Activated naive CD8-positive, alpha-beta T cell treated with anti-CD3 and anti-CD28 coated beads, Interleukin-2, amount 10 ng/mL, durations not matched to agents 7 days and 5 days (primary cell): ENCODE data around the gene RHBDL1. TPM values are rescaled to one million over a fixed set of nuclear protein-coding genes. Genes with fewer than 3 reads are reported as not detected.
"Not testable (repeated sequence)": the region's sequence is repeated elsewhere in the genome, so short reads cannot be mapped to it uniquely, and the experiment has no call there.

ENCODE experiments used
- ATAC-seq: fragments of 150-1000 bp; cut with Tn5 transposase; one replicate; pipeline ENCODE4 v1.10.0; 2021; ENCODE audit warnings: low read depth, moderate library complexity
- POLR2A ChIA-PET: fragments of 350-600 bp; sonication (Branson Sonifier 250); formaldehyde crosslinking; loops from one replicate; lab custom pipeline; 2021; ENCODE audit warnings: antibody characterized with exemption; lab: Charles Lee
- DNase-seq: peaks from one replicate; pipeline ENCODE4 v3.0.0; 2021
- H3K27ac Mint-ChIP-seq: one replicate; pipeline ENCODE4 v1.8.0; 2022; ENCODE audit warnings: mild to moderate bottlenecking, mixed read lengths
- H3K27me3 Mint-ChIP-seq: one replicate; pipeline ENCODE4 v1.8.0; 2022; ENCODE audit warnings: mild to moderate bottlenecking, moderate library complexity, mixed read lengths
- H3K36me3 Mint-ChIP-seq: one replicate; pipeline ENCODE4 v1.8.0; 2021; ENCODE audit warnings: mild to moderate bottlenecking, mixed read lengths
- H3K4me1 Mint-ChIP-seq: one replicate; pipeline ENCODE4 v1.8.0; 2021; ENCODE audit warnings: mixed read lengths
- H3K4me3 Mint-ChIP-seq: one replicate; pipeline ENCODE4 v1.8.0; 2022; ENCODE audit warnings: mild to moderate bottlenecking, moderate library complexity, mixed read lengths
- H3K9me3 Mint-ChIP-seq: one replicate; pipeline ENCODE4 v1.8.0; 2021; ENCODE audit warnings: mixed read lengths
- total RNA-seq, 2 experiments: library from RNA; stranded (reverse); gene quantifications; one replicate each; pipeline ENCODE4 v1.2.3, GENCODE V29; 2021

RHBDL1 gene
- total RNA-seq, 2 experiments from 2014 or later: 1.1 to 1.7 TPM

DNA sequence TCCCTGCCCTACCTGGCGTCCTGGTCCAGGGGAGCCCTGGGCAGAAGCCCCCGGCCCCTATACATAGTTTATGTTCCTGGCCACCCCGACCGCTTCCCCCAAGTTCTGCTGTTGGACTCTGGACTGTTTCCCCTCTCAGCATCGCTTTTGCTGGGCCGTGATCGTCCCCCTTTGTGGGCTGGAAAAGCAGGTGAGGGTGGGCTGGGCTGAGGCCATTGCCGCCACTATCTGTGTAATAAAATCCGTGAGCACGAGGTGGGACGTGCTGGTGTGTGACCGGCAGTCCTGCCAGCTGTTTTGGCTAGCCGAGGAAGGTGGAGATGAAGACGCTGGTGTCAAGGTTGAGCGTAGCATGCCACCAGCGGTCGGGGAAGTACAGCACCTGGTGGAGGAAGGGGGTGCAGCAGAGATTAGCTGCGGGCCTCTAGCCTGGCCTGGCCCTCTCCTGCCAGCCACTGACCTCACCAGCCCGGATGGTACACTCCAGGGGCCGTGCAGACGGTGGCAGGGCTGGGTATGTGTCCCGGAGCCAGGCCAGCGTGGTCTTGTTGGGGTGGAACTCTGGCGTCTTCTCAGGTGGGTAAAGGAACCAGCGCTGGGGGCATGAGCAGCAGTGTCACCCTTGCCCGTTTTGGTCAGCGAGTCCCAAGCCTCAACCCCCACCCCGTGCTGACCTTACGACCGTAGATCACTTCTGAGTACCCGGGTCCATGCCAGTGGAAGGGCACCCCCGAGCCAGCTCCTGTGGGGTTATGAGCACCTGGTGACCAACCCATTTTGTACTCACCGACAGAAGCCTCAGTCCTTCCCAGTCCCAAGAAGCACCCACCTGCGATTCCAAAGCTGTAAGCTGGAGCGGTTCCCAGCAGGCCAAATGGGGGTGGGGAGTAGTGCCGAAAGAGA is 7.3 kb downstream of the RHBDL1 start:
- Mint-ChIP-seq H3K9me3 (no peaks in the 10 kb centered on the region), H3K4me3 (peak overlapping the region; percentile 76), H3K36me3 (peaks cover 5% of the 10 kb centered on the region), H3K27ac (peak overlapping the region; percentile 77), H3K4me1 (peaks cover 17% of the 10 kb centered on the region), H3K27me3 (no peaks in the 10 kb centered on the region)
- POLR2A ChIA-PET: interaction anchor here (2.7 to 4.4 kb wide), 2 partner anchors 7 to 13 kb away, joined by 10 to 37 read pairs; partner anchors contain the start of gene WDR24
- DNase-seq (no peak), ATAC-seq (no peak)

DNA sequence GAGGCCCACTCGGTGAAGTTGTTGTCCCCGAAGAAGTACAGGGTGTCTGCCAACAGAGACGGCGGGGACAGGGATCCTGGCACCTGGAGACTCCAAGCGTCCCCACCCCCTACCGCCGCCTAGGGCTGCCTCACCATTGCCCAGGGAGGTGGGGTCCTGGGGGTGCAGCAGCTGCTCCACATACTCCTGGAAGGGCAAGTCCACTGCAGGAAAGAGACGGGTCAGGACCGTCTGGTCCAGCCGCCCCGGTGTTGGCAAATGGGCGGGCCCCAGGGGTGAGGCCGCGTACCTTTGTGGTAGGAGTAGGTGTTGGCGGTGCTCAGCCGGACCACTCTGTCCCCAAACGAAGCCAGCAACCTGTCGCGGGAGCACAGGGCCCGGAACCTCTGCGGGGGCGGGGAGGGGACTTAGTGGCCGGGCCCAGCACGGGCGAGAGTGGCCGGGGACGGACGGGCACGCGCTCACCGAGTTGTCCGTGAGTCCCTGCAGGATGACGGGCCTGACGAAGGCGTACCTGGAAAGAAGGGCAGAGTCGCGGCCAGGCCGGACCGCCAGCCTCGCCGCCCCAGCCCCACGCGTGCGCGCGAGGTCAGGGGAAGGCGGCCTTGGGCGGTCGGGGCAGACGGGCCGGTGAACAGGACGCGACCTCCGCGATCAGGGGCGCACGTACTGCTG is 8.1 kb downstream of the RHBDL1 start:
- no peaks in the 10 kb centered on the region for H3K27me3 Mint-ChIP-seq
- ATAC-seq: no peak
- POLR2A ChIA-PET: interaction anchor here (1.0 to 1.6 kb wide), 3 partner anchors 12 to 95 kb away, joined by 4 to 11 read pairs (median 9); partner anchors contain the start of gene WDR90
- peaks cover 5% of the 10 kb centered on the region for H3K36me3 Mint-ChIP-seq
- peak overlapping the region; percentile 76 for H3K4me3 Mint-ChIP-seq
- peaks cover 17% of the 10 kb centered on the region for H3K4me1 Mint-ChIP-seq
- H3K27ac Mint-ChIP-seq: peak overlapping the region; percentile 77
- no peak for DNase-seq
- H3K9me3 Mint-ChIP-seq: no peaks in the 10 kb centered on the region

DNA sequence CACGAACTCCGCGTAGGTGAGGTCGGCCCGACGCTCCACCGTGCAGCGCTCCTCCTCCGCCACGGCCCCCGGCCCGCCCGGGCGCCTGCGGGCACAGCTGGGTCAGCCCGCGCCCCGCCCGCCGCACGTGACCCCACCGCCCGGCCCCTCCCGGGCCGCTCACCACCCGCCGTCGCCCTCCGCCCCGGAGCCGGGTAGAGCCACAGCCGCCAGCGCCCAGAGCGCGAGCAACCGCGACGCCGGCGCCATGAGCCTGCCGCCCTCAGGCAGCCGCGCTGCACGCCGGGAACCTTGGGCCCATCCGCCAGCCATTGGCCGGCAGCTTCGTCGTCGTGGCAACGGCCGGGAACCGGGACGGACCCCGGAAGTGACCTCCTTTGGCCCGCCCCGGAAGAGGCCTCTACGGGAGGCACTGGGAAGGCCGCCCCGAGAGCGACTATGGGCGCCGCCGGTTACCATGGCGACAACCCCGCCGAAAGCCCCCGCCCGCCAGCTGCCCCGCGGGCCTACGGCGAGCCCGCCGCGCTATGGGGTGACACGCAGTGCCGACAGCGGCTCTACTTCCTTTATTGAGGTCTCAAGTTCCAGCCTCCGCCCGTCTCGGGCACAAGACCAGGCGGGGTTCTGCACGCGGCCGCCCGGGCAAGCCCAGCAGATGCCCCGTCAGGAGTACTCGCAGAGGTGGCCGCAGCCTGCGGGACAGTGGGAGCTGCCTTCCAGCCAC is 8.8 kb downstream of the RHBDL1 start, which contains the start of gene JMJD8:
Gene JMJD8, minus strand, starts transcription at position 264 of the 724 bp plus-strand sequence. Its CDS starts 15 bp downstream, at position 249.
- H3K9me3 Mint-ChIP-seq: no peaks in the 10 kb centered on the region
- H3K4me3 Mint-ChIP-seq: peak within 1 kb of the TSS; percentile 76
- ATAC-seq: peak; percentile 65
- peak; percentile 96 for DNase-seq
- POLR2A ChIA-PET: interaction anchor here (1.0 to 1.6 kb wide), 3 partner anchors 11 to 96 kb away, joined by 4 to 11 read pairs (median 9); partner anchors contain the start of gene WDR90
- H3K4me1 Mint-ChIP-seq: peaks cover 20% of the 10 kb centered on the region
- peak within 1 kb of the TSS; percentile 77 for H3K27ac Mint-ChIP-seq
- peaks cover 5% of the 10 kb centered on the region for H3K36me3 Mint-ChIP-seq
- H3K27me3 Mint-ChIP-seq: no peaks in the 10 kb centered on the region

DNA sequence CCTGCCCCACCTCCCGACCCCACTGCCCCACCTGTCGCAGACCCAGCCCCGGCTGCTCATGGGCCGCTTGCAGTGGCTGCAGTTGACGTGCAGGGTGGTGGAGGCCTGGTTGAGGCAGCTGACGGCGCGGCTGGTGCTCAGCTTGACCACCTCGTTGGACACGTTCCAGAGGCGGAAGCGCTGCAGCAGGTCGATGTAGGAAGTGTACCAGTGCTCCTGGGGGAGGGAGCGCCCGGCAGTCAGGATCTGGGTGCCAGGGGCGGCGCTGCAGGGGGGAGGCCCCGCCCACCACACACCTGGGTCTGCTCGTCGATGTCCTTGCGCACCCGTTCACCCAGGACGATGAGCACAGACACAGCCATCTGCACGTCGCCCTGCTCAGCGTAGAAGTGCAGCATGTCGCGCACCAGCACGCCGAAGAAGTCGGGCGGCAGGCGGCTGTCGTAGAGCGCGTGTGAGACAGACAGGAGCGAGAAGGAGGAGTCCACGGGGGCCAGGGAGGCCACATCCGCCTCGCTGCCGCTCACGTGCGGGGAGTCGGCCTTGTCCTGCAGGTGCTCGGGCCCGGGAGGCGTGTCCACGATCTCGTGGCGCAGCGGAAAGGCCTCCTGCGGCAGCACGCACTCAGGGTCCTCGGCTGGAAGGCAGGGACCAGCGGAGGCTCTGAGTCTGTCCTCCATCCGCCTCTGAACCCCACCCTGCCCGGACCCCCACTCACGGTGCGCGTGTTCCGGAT is 9.7 kb downstream of the RHBDL1 start:
- H3K4me3 Mint-ChIP-seq: no peak overlapping the region
- ATAC-seq (no peak), DNase-seq (no peak)
- H3K27me3 Mint-ChIP-seq: no peaks in the 10 kb centered on the region
- no peak overlapping the region for H3K27ac Mint-ChIP-seq
- no peaks in the 10 kb centered on the region for H3K9me3 Mint-ChIP-seq
- peaks cover 23% of the 10 kb centered on the region for H3K4me1 Mint-ChIP-seq
- peaks cover 5% of the 10 kb centered on the region for H3K36me3 Mint-ChIP-seq
- POLR2A ChIA-PET: interaction anchor here (1.2 to 1.6 kb wide), 2 partner anchors 10 to 36 kb away, joined by 9 to 11 read pairs; partner anchors contain the start of gene WDR90

DNA sequence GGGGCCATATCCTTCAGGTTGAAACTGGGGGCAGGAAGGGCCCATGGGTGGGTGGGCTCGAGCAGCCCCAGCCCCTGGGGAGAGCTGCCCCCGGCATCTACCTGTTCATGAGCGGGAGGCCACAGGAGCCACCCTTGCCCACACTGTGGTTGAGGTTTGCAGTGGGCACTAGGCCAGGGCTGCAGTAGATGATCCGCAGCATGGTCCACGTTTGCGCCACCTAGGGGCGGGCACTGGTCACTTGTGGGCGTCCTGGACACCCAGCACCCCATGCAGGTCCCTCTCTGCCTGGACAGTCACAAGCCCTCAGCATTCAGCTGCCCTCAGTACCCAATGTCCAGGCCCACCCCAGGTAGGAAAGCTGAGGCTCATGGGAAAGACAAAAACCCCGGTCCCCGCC is 10.5 kb downstream of the RHBDL1 start:
- H3K36me3 Mint-ChIP-seq: peaks cover 4% of the 10 kb centered on the region
- DNase-seq: no peak
- H3K9me3 Mint-ChIP-seq: no peaks in the 10 kb centered on the region
- ATAC-seq: no peak
- H3K27me3 Mint-ChIP-seq: no peaks in the 10 kb centered on the region
- POLR2A ChIA-PET: interaction anchor here (0.5 to 0.8 kb wide), 2 partner anchors 27 to 55 kb away, joined by 3 to 4 read pairs; partner anchors contain the start of gene CIAO3
- no peak overlapping the region for H3K27ac Mint-ChIP-seq
- H3K4me1 Mint-ChIP-seq: peaks cover 24% of the 10 kb centered on the region
- H3K4me3 Mint-ChIP-seq: no peak overlapping the region

DNA sequence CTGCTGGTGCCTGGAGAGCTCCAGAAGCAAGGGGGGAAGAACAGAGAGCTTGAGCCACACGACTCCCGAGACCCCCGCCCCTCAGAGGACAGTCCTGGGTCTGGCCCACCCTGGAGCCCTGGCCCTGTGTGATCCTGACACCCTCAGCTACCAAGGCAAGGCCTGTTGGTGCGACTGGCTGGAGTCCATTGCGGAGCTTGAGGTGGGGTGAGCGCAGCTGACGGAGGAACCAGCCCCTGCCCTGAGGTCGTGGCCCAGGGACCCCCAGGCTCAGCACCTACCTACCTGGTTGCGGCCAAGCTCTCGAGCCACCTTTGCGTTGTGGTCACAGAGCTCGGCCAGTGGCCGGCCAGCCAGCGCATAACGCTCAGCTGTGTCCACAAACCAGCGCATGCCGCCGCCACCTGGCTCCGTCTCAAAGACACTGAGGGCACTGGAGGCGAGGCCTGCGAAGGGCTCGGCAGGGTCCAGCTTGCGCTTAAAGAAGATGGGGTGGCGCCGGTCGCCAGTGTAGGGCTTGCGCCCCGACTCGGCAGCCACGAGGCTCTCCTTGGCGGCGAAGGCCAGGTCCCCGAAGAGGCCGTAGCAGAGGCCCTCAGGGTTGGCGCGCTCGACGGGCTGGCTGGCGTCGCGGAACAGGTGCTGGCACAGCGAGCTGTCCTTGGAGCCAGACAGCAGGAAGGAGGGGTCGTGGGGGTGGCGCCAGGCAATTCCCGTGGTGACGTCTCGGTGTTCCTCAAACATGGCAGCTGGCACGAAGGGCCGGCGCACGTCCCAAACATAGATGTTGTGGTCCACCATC is 11.2 kb downstream of the RHBDL1 start:
- peaks cover 18% of the 10 kb centered on the region for H3K4me1 Mint-ChIP-seq
- no peaks in the 10 kb centered on the region for H3K9me3 Mint-ChIP-seq
- DNase-seq (no peak), ATAC-seq (no peak)
- POLR2A ChIA-PET: interaction anchor here (0.5 to 0.8 kb wide), 2 partner anchors 27 to 54 kb away, joined by 3 to 4 read pairs; partner anchors contain the start of gene CIAO3
- no peak overlapping the region for H3K4me3 Mint-ChIP-seq
- no peaks in the 10 kb centered on the region for H3K27me3 Mint-ChIP-seq
- H3K27ac Mint-ChIP-seq: no peak overlapping the region
- H3K36me3 Mint-ChIP-seq: peaks cover 2% of the 10 kb centered on the region

DNA sequence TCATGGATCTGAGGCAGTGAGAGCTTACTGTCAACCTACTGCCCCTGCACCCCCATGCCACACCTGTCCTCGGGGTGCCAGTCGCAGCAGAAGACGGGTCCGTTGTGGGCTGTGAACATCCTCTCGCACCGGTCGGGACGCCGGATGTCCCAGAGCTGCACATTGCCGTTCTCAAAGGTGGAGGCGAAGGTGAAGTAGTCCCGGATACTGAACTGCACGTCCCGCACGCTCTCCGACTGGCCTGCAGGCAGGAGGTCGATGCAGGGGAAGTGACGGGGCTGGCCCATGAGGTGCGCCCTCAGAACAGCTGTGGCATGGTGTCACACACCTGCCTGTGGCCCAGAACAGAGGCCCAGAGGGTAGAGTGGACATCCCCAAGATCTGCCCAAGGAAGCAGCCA is 12.0 kb downstream of the RHBDL1 start:
- no peak for DNase-seq
- Mint-ChIP-seq H3K36me3 (peaks cover 1% of the 10 kb centered on the region), H3K9me3 (no peaks in the 10 kb centered on the region), H3K4me1 (peaks cover 13% of the 10 kb centered on the region), H3K4me3 (no peak overlapping the region), H3K27ac (no peak overlapping the region), H3K27me3 (peaks cover under 1% of the 10 kb centered on the region)
- ATAC-seq: no peak
- POLR2A ChIA-PET: no interaction called here

DNA sequence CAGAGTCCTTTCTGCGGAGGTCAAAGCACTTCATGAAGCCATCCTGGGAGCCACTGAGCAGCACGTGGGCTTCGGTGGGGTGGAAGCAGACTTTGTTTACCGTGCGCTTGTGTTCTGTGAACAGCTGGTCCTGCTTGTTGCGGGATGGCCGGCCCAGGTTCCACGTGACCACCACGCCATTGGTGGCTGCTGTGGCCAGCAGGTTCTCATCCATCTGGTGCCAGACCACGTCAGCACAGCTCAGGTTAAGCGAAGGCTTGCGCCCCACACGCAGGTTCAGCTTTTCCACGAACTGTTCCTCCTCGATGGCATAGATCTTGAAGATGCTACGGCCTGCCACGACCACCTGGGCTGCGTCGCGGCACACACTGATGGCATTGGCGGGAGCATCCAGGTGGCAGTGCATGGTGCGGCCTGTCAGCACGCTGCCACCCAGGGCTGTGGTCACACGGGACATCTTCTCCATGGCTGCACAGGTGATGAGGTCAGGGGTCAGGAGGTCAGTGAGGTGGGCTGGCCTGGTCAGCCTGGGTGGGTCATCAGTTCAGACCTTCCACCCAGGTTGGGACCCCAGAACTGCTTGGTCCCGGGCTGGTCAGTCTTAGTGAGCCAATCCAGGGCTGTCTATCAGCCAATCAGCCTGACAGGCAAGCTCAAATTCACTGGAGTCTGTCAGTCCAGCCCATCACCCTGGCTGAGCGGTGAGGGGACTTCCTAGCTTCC is 13.9 kb downstream of the RHBDL1 start:
- POLR2A ChIA-PET: interaction anchor here (0.5 to 2.6 kb wide), 11 partner anchors 9 to 162 kb away, joined by 3 to 37 read pairs (median 5); partner anchors contain the start of genes ANTKMT, CAPN15, CHTF18 and METTL26
- peak overlapping the region; percentile 91 for H3K4me3 Mint-ChIP-seq
- no peaks in the 10 kb centered on the region for H3K36me3 Mint-ChIP-seq
- no peak for DNase-seq
- H3K4me1 Mint-ChIP-seq: peaks cover 9% of the 10 kb centered on the region
- peaks cover 10% of the 10 kb centered on the region for H3K27me3 Mint-ChIP-seq
- no peaks in the 10 kb centered on the region for H3K9me3 Mint-ChIP-seq
- no peak for ATAC-seq
- peak overlapping the region; percentile 81 for H3K27ac Mint-ChIP-seq

DNA sequence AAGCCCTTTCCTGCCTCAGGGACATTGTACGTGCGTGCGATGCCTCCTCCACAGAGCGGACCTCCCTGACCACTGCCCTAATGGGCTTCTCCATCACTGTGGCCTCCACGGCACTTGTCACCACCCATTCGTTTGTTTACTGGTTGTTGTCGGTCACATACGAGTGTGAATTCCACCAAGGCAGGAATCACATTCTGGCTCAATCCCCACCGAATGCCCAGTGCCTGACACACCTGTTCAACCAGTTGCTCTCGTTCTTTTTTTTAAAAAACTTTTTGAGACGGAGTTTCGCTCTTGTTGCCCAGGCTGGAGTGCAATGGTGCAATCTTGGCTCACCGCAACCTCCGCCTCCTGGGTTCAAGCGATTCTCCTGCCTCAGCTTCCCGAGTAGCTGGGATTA is 15.8 kb downstream of the RHBDL1 start:
- DNase-seq, POLR2A ChIA-PET, H3K36me3 Mint-ChIP-seq, H3K9me3 Mint-ChIP-seq, ATAC-seq: not testable (repeated sequence)
- H3K27me3 Mint-ChIP-seq: peaks cover 12% of the 10 kb centered on the region
- peak overlapping the region; percentile 32 for H3K27ac Mint-ChIP-seq
- H3K4me3 Mint-ChIP-seq: peak overlapping the region; percentile 91
- peaks cover 13% of the 10 kb centered on the region for H3K4me1 Mint-ChIP-seq

DNA sequence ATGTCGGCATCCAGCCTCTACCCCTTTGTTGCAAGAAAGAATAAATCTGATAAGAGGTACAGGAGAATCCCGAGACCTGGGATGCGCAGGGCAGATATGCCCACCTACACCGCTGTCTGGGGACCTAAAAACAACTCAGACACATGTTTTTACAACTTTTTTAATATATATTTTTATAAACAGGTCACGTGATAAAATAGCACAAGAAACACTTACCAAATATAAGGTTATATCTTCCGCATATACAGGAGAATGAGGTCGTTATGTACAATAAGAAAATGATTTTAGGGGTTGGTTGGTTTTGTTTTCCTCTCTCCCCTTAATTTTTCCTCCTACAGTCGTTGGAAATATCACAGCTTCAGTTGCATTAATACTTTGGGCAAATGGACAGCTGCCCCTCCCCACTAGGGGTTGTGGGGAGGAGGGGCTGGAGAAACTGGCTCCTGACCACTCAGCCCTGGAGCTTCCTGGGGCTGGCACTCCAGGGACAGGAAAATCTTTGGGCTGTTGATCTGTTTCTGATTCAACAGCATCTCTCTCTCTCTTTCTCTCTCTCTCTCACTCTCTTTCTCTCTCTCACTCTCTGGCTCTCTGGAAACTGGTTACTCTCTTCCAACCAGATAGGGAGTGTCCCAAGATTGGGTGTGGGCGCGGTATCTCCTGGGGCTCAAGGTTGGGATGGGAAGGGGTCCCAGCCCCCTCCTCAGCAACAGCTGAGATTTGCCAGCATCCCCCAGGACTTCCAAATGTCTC is 17.1 kb downstream of the RHBDL1 start:
- POLR2A ChIA-PET: no interaction called here
- H3K36me3 Mint-ChIP-seq: no peaks in the 10 kb centered on the region
- ATAC-seq (no peak), DNase-seq (no peak)
- H3K4me1 Mint-ChIP-seq: peaks cover 13% of the 10 kb centered on the region
- no peaks in the 10 kb centered on the region for H3K9me3 Mint-ChIP-seq
- peaks cover 12% of the 10 kb centered on the region for H3K27me3 Mint-ChIP-seq
- no peak overlapping the region for H3K4me3 Mint-ChIP-seq
- H3K27ac Mint-ChIP-seq: no peak overlapping the region
